Hypothalamus (tissue), 51 donors: ENCODE data around the gene VSTM2L.

Source experiments
- DNase-seq, 51 donors: peaks; one replicate each; lab custom pipeline; 2025; lab: John Stamatoyannopoulos, UW

Gene VSTM2L

GRCh38 chr20:37983286-37983685 is 80.4 kb downstream of the VSTM2L start:
- no peak for DNase-seq

DNA sequence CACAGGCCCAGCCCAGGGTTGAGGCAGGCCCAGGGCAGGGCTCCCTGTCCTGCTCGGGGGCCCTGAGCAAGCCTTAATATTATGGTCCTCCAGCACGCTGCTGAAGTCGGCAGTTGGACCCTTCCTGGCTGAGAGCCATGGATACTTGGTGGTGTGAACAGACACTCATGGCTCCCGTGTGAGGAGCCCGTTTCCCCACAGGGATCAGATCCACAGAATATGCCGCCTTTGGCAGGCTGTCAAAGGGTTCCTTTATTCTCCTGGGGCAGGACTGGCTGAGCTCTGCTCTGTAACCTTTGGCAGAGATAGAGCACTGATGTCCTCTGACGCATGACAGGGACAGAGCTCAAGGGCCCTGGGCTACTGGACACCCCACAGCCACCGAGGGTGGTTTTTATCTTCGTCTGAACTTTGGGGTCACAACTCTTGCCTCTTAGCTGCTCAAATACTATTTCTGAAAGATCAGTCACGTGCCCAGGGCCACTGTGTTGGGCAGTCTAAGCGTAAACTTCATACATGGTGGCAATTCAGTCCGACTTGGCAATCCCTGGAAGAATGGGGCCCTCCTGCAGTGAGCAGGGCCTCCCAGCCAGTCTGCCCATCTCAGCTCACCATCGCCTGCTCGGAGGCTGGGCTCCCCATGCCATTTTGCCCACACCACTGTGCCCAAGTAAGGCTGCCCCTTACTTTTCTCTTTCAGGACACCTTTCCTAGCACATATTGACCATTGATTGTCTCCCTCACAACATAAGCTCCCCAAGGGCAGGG is 81.3 kb downstream of the VSTM2L start:
- peak in 21 of 51 donors; percentile 7 to 61 (median 29) for DNase-seq

DNA sequence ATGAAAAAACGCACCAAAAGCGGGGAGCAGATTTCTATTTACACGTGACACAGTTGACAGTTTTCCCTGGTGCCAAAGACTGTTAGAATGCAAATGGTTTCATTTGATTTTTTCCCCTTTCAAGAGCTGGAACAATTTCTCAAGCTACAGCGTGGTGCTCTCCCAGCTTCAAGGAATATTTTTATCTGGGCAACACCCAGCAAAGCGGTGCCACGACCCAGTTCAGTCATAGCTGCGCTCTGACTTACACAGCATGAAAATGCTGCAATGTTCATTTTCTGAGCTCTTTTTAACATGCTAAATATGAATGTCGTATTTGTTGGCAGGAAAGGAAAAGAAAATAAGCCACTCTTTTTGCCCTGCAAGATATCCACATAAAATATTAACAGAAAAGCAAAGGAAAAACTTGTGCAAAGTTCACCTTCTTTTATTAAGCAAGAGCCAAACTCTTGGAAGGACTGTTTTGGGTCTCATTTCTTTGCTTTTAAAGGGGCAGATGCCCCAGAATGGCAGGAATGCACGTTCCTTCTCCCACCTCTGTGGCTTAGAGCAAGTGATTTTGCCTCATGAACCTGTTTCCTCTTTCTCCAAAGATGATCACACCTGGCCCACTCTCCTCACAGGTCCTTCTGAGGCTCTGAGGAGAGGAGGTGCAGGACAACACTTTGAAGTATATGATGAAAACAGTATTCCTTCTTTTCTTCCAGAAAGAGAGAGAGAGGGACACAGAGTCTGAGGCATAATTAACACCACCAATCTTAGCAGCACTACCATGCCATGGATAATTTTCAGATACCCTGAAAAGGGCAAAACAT is 83.3 kb downstream of the VSTM2L start:
- DNase-seq, result peak in 1 of 51 donors; percentile 44

DNA sequence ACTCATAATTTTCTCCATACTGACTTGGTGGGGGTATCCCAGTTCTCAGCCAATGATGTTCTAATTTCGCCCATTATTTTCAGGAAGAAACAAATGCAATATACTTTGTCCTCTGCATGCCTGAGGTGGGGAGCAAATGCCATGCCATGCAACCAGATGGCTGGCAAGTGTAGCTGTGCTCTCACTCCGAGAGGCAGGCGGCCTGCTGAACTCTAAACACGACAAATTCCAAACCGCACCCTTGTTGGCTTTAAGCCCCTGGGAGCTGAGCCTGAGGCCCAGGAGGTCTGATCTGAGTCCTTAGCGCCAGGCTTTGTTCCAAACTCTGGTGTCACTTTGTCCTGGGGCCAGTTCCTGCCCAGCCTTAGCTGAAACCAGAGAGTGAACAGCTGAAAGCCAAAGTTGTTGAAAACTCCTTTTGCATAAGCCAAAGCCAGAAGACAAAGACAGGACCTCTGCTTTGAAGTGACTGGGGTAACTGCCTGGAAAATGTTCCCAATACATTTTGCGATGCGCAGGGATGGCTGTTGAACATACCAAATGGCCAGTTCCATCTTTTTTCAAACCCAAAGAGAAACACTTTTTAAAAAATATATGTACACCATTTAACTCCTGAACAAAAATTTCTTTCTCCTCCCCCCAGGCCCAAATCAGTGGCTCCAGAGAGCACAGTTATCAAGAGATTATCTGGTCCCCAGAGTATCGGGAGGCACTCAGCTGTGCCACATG is 84.1 kb downstream of the VSTM2L start:
- peak in 19 of 51 donors; percentile 13 to 71 (median 47) for DNase-seq

- peak in 1 of 51 donors; percentile 9 for DNase-seq
These were observed 84.8 kb downstream of the VSTM2L start for GRCh38 chr20:37987602-37988290.

GRCh38 chr20:37988306-37988954 is 85.5 kb downstream of the VSTM2L start:
- peak in 1 of 51 donors; percentile 22 for DNase-seq

DNA sequence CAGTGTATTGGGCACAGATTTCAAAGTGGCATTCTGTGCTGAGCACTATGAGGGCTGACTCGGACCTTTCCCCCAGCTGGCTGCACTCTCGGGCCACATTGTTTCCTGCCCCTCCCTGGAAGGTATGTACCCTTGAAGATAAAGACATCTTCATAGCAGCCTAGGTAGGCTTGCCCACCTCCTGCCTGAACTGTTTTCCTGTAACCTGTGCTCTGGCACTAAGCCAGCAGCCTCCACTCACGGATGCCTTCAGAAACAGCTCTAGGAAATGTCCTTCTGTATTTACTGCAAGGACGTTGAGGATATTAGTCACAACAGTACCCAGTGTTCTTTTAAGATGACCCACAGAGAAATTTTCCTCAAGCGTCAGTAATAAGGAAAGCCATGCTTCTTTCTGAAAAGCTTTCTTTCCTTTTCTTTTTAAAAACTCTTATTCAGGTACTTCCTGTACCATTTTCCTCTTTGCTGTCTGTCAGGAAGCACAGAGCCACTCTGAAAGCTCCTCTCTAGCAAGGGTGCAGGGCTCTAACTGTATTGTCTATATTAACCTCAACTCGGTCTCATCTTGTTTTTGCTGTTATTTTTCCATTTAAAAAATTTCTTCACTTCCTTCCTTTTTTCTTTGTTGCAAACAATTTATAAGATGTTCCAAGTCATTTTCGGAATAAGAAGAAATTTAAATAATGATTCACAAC is 86.8 kb downstream of the VSTM2L start:
- DNase-seq, result peak in 2 of 51 donors; percentile 9

DNA sequence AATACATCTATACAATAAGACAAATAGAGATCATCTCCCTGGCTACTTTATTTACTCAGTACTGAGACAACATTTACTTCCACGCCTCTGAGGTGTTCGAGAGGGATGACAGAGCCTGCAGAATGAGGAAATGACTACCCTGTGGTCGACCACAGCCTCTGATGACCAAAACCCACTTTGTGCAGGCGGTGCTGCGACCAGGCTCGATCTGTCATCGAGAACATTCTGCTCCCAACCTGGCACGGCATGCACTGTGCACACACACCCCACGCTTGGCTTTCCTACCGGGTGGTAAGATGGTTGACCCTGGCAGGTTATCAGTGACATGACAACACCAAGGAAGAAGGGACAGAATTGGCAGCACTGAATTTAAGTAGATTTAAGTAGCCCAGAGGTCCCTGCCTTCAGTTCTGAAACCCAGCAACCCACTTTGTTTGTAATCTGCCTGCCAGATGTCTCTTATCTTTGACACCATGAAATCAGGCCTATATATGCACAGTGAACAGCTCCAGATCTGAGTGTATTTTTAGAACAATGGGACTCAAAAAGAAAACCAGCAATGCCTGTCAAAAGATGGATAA is 87.7 kb downstream of the VSTM2L start:
- DNase-seq, result peak in 3 of 51 donors; percentile 8 to 59 (median 17)

DNA sequence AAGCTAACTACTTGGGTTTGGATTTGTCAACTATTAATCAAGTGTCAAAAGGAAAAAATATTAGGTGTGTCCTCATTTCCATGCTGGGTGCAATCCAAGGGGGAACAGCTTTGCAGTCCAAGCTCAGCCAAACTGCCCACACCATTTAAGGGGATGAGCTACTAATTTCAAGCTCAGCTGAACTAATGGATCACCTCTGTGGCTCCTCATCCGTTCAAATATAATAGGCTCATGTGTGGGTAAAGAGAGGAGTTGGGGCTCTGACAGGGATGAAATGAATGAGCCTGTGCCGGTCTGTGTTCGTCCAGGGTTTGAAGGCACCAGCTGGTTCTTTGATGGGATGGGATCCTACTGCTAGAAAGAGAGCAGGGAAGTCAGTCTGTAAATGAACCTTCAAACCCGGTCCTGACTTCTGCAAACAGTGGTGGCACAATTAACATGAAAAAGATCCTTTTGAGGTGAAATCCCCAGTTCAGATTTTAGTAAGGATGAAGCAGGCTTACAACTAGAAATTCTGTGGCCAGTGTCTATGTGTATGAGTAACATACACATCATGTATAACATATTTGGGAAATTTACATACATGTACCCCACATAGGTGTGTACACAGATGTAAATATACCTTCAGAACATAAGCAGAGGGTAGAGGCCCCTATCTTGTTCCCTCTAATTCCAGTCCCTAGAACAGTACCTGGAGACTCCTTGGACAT is 88.4 kb downstream of the VSTM2L start:
- no peak for DNase-seq

DNA sequence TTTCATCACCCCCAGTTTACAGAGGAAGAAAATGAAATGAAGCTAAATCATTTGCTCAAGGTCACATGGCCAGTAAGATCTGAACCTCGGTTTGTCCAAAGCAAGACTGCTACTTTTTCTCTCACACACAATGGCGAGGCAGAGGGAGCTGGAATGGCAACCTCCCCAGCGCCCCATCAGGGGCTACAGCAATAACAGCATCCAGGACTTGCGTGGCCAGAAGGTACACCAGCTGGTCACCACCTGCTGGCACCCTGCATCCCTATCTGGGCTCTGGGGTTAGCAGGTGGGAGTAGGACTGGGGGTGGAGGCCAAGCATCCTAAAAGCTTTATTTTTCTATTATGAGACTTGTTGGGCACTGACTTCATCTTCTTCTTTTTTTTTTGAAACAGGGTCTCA is 89.0 kb downstream of the VSTM2L start:
- DNase-seq, result no peak

- peak in 1 of 51 donors; percentile 29 for DNase-seq
These were observed 90.0 kb downstream of the VSTM2L start for GRCh38 chr20:37992802-37993409.

DNA sequence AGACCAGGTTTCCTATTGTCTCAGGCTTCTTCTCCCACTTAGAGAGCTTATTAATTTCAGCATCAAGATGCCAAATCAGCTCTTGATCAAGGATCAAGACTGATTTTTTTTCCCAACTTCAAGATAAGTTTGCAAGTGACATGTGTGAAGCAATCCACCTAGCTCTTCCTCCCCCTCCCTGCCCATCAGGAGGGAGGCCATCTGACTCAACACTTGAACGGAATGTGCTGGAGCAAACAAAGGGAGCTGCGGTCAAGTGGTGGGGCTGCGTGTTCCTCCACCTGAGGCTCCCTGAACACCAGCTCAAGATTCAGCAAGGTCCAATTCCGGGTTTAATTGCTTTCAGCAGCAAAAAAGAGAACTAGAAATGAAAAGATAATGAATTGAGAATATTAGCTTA is 91.6 kb downstream of the VSTM2L start:
- peak in 1 of 51 donors; percentile 13 for DNase-seq
